ENCODE results near the gene TMUB1.

DNA sequence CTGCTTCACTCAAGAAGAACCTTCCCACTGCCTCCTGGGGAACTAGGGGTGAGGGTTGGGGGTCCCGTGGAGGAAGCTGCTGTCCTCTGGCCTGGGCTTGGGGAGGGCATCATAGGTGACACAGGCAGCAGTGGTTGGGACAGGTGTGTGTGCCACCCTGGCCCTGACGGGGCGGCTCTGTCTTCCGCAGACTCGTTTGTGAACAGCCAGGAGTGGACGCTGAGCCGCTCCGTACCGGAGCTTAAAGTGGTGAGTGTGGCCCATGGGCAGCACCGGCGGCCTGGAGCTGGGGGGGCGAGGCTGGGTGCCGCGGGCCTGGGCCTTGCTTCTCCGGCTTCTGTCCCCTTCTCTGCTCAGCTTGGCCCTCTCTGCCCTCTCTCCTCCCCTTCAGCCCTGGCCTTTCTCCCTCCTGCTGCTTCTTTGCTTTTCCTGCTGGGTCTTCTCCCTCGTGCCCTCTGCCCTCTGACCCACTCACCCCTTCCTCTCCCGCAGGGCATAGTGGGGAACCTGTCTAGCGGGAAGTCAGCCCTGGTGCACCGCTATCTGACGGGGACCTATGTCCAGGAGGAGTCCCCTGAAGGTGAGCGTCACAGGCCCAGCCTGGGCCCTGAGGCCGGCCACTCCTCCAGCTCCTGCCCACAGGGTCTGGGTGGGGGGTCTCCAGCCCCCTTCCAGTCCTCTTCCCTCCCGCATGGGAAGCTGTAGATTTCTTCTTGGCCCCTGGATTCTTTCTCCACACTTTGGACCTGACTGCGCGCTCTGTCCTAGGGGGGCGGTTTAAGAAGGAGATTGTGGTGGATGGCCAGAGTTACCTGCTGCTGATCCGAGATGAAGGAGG is 33.5 kb upstream of the TMUB1 start:
- TF ChIP-seq, protein P1, sequence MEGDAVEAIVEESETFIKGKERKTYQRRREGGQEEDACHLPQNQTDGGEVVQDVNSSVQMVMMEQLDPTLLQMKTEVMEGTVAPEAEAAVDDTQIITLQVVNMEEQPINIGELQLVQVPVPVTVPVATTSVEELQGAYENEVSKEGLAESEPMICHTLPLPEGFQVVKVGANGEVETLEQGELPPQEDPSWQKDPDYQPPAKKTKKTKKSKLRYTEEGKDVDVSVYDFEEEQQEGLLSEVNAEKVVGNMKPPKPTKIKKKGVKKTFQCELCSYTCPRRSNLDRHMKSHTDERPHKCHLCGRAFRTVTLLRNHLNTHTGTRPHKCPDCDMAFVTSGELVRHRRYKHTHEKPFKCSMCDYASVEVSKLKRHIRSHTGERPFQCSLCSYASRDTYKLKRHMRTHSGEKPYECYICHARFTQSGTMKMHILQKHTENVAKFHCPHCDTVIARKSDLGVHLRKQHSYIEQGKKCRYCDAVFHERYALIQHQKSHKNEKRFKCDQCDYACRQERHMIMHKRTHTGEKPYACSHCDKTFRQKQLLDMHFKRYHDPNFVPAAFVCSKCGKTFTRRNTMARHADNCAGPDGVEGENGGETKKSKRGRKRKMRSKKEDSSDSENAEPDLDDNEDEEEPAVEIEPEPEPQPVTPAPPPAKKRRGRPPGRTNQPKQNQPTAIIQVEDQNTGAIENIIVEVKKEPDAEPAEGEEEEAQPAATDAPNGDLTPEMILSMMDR (IDR thresholded peaks at IDR 0.05), result no peak
- no peak for TF ChIP-seq POLR2A (IDR thresholded peaks at IDR 0.05)

Measured in lower leg skin (tissue), 3 donors.